Natural killer cell (primary cell): Measurements from ENCODE around the gene BAK1. TPM values are rescaled to one million over a fixed set of nuclear protein-coding genes. Genes with fewer than 3 reads are reported as not detected.
"Not testable (repeated sequence)": the region's sequence is repeated elsewhere in the genome, so short reads cannot be mapped to it uniquely, and the experiment has no call there.

Experiments used
- ATAC-seq, 3 donors: fragments of 150-1000 bp in 2 of 3; fragments of 200-7000 bp in 1 of 3; cut with Tn5 transposase; 1 replicate in 1 of 3; 2 replicates in 2 of 3; pipeline ENCODE4 v1.10.0; 2021; ENCODE audit warnings: mild to moderate bottlenecking in 2 of 3, moderate library complexity in 2 of 3
- DNase-seq, 2 donors: peaks; one replicate each; pipeline versions ENCODE4 v3.0.0 to v3.0.0-alpha.2; 2013 to 2021; ENCODE audit warnings: mixed read lengths in 1 of 2
- H3K27ac ChIP-seq: one replicate; pipeline ENCODE4 v1.5.1; 2013; ENCODE audit warnings: mild to moderate bottlenecking, low read length
- H3K27me3 ChIP-seq: one replicate; pipeline ENCODE4 v1.6.1; 2013; ENCODE audit warnings: low read length; ENCODE audit not compliant: control insufficient read depth, insufficient read depth
- H3K36me3 ChIP-seq: one replicate; pipeline ENCODE4 v1.6.1; 2013; ENCODE audit warnings: low read length; ENCODE audit not compliant: control insufficient read depth, insufficient read depth
- H3K4me1 ChIP-seq: one replicate; pipeline ENCODE4 v1.6.1; 2013; ENCODE audit warnings: low read length; ENCODE audit not compliant: control insufficient read depth, insufficient read depth
- H3K4me3 ChIP-seq: one replicate; pipeline ENCODE4 v1.5.1; 2013; ENCODE audit warnings: low read length
- H3K9me3 ChIP-seq: one replicate; pipeline ENCODE4 v1.6.1; 2013; ENCODE audit warnings: low read length; ENCODE audit not compliant: control insufficient read depth, insufficient read depth
- H3K27ac Mint-ChIP-seq, 2 donors: one replicate each; pipeline ENCODE4 v1.8.0; 2022; ENCODE audit warnings: mild to moderate bottlenecking in 2 of 2, mixed read lengths in 2 of 2, moderate library complexity in 1 of 2
- H3K27me3 Mint-ChIP-seq, 2 donors: one replicate each; pipeline ENCODE4 v1.8.0; 2022; ENCODE audit warnings: low read depth in 2 of 2, mixed read lengths in 2 of 2
- H3K36me3 Mint-ChIP-seq: one replicate; pipeline ENCODE4 v1.8.0; 2022; ENCODE audit warnings: mixed read lengths
- H3K4me1 Mint-ChIP-seq, 2 donors: one replicate each; pipeline ENCODE4 v1.8.0; 2022; ENCODE audit warnings: mixed read lengths in 2 of 2
- H3K4me3 Mint-ChIP-seq: one replicate; pipeline ENCODE4 v1.8.0; 2022; ENCODE audit warnings: mild to moderate bottlenecking, moderate library complexity, mixed read lengths
- H3K9me3 Mint-ChIP-seq, 2 donors: one replicate each; pipeline ENCODE4 v1.8.0; 2022; ENCODE audit warnings: mixed read lengths in 2 of 2
- WGBS: methylation state at CpG from one replicate; pipeline ENCODE4 v1.1.7; 2013; ENCODE audit warnings: missing lambda C conversion rate; ENCODE audit not compliant: insufficient coverage; 5-methylcytosine and 5-hydroxymethylcytosine counted together
- intact Hi-C: fragments of 100-400 bp; cut with micrococcal nuclease; formaldehyde crosslinking; loops from one replicate; pipeline ENCODE4 v1.14.2; 2022
- total RNA-seq, 4 donors: library from RNA; stranded (reverse); fragments of 120-200 nt in 1 of 4; gene quantifications; one replicate each; pipeline versions ENCODE4 v1.2.3 to v1.2.4, GENCODE V29; 2013 to 2022
- TF ChIP-seq, protein P1 (sequence below): fragments of 200-600 bp; IDR thresholded peaks from one replicate; pipeline ENCODE4 v1.8.0; 2022; ENCODE audit warnings: antibody characterized with exemption

BAK1 gene
- total RNA-seq, 3 donors from 2014 or later (not counting 1 experiment from before 2014, with no cell fraction given) = 36.3 to 49.8 (median 40.7) TPM

DNA sequence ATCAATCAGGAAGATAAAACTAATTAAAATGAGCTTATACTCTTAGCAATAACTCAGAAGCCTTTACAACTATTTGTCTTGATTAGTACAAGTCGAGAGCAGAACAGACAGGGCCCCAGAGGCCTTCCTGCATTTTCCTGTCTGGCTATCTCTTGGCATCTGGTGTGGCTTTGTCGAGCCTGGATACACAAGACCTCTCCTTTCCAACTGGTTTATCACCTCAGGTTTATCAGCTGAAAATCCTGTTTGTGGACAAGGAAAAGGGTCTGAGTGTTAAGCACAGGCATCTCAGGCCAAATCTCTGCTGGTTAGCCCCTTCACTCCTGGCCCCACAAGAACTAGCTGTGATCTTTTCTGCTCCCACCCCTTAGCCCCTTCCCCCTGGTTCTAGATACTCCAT lies 32.6 kb downstream of the BAK1 start:
- Histone ChIP-seq H3K9me3 (no peaks in the 10 kb centered on the region), H3K27me3 (no peaks in the 10 kb centered on the region), H3K4me1 (peaks cover 11% of the 10 kb centered on the region), H3K27ac (no peak overlapping the region), H3K36me3 (no peaks in the 10 kb centered on the region), H3K4me3 (no peak overlapping the region)
- intact Hi-C loops = no loop called here
- 71% methylated on average over 2 of the region's 2 CpGs for WGBS
- no peaks in the 10 kb centered on the region for H3K9me3 Mint-ChIP-seq
- peaks cover 12 to 15% of the 10 kb centered on the region in 2 donors for H3K4me1 Mint-ChIP-seq
- H3K27me3 Mint-ChIP-seq = no peaks in the 10 kb centered on the region
- no peak for DNase-seq
- ATAC-seq = no peak
- H3K27ac Mint-ChIP-seq = peak overlapping the region in 1 of 2 donors; percentile 81
- no peak overlapping the region for H3K4me3 Mint-ChIP-seq
- TF ChIP-seq, protein P1, sequence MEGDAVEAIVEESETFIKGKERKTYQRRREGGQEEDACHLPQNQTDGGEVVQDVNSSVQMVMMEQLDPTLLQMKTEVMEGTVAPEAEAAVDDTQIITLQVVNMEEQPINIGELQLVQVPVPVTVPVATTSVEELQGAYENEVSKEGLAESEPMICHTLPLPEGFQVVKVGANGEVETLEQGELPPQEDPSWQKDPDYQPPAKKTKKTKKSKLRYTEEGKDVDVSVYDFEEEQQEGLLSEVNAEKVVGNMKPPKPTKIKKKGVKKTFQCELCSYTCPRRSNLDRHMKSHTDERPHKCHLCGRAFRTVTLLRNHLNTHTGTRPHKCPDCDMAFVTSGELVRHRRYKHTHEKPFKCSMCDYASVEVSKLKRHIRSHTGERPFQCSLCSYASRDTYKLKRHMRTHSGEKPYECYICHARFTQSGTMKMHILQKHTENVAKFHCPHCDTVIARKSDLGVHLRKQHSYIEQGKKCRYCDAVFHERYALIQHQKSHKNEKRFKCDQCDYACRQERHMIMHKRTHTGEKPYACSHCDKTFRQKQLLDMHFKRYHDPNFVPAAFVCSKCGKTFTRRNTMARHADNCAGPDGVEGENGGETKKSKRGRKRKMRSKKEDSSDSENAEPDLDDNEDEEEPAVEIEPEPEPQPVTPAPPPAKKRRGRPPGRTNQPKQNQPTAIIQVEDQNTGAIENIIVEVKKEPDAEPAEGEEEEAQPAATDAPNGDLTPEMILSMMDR = no peak
- H3K36me3 Mint-ChIP-seq = no peaks in the 10 kb centered on the region

DNA sequence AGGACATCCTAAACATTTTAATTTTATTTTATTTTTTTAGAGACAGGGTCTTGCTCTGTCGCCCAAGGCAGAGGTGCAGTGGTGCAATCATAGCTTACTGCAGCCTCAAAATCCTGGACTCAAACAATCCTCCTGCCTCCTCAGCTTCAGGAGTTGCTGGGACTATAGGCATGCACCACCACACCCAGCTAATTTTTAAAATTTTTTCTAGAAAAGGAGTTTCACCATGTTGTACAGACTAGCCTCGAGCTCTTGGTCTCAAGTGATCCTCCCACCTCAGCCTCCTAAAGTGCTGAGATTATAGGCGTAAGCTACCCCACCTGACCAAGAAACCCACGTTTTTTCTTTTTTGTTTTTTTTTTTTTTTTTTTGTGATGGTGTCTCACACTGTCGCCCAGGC lies 33.3 kb downstream of the BAK1 start:
- Mint-ChIP-seq H3K9me3 (no peaks in the 10 kb centered on the region), H3K27ac (no peak overlapping the region), H3K4me3 (no peak overlapping the region), H3K4me1 (peaks cover 12 to 15% of the 10 kb centered on the region in 2 donors), H3K27me3 (no peaks in the 10 kb centered on the region), H3K36me3 (no peaks in the 10 kb centered on the region)
- no peak for ATAC-seq
- intact Hi-C loops = no loop called here
- H3K4me1 ChIP-seq = peaks cover 11% of the 10 kb centered on the region
- H3K36me3 ChIP-seq = no peaks in the 10 kb centered on the region
- no peak for DNase-seq
- TF ChIP-seq, protein P1 = no peak
- no peak overlapping the region for H3K4me3 ChIP-seq
- no peaks in the 10 kb centered on the region for H3K27me3 ChIP-seq
- 89% methylated on average over 3 of the region's 5 CpGs for WGBS
- H3K27ac ChIP-seq = no peak overlapping the region
- H3K9me3 ChIP-seq = no peaks in the 10 kb centered on the region

DNA sequence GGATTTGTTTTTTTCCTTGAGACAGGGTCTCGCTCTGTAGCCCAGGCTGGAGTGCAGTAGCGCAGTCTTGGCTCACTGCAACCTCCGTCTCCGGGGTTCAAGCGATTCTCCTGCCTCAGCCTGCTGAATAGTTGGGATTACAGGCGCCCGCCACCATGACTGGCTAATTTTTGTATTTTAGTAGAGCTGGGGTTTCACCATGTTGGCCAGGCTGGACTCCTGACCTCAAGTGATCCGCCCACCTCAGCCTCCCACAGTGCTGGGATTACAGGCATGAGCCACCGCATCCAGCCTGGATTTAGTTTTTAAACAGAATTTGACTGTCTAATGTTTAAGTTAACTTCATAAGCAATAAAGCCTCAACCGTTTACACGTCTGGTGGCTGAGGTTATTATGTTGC lies 34.8 kb downstream of the BAK1 start:
- H3K4me3 Mint-ChIP-seq, H3K27ac Mint-ChIP-seq, H3K36me3 Mint-ChIP-seq, intact Hi-C loops, DNase-seq, H3K27ac ChIP-seq, H3K4me3 ChIP-seq, H3K9me3 Mint-ChIP-seq, H3K36me3 ChIP-seq, H3K27me3 ChIP-seq, H3K27me3 Mint-ChIP-seq, H3K9me3 ChIP-seq, ATAC-seq: not testable (repeated sequence)
- H3K4me1 Mint-ChIP-seq = peaks cover 12 to 15% of the 10 kb centered on the region in 2 donors
- peaks cover 11% of the 10 kb centered on the region for H3K4me1 ChIP-seq
- 90% methylated on average over 11 of the region's 11 CpGs for WGBS

DNA sequence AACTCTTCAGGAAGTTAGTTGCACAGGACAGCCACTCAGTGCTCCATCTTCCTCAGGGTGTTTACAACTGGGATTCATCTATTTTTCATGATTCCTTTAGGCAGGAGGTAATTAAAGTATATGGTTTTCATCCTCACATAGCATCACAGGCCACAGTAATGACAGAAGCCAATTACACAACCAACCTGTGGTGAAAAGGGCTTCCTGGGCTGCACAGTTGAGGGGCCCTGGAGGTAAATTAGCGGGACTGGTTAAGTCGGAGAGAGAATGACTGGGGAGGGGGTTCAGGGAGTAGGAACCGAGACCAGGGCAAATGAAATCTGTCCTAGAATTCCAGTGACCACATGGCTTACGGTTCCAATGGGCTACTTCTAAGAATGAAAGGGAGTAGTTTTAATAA lies 37.0 kb downstream of the BAK1 start:
- ATAC-seq (no peak), DNase-seq (no peak)
- Mint-ChIP-seq H3K4me3 (no peak overlapping the region), H3K36me3 (no peaks in the 10 kb centered on the region), H3K27ac (no peak overlapping the region), H3K4me1 (peaks cover 7 to 9% of the 10 kb centered on the region in 2 donors), H3K27me3 (no peaks in the 10 kb centered on the region), H3K9me3 (no peaks in the 10 kb centered on the region)
- H3K27ac ChIP-seq = no peak overlapping the region
- H3K27me3 ChIP-seq = no peaks in the 10 kb centered on the region
- intact Hi-C loops = no loop called here
- H3K4me1 ChIP-seq = peaks cover 9% of the 10 kb centered on the region
- WGBS = 85% methylated on average over 4 of the region's 4 CpGs
- TF ChIP-seq, protein P1 = no peak
- H3K36me3 ChIP-seq = no peaks in the 10 kb centered on the region
- H3K4me3 ChIP-seq = no peak overlapping the region
- H3K9me3 ChIP-seq = no peaks in the 10 kb centered on the region
